ENCODE data around the gene CD300LG. TPM values are rescaled to one million over a fixed set of nuclear protein-coding genes. Genes with fewer than 3 reads are reported as not detected.

Gene CD300LG
- polyA plus RNA-seq, 1 experiment = not detected

- ChIA-PET POLR2A (no interaction called here), CTCF (interaction anchor here (0.6 to 3.0 kb wide), 5 partner anchors 11 to 134 kb away, joined by 3 to 15 read pairs (median 3); no protein-coding TSS in a partner anchor)
- DNase-seq (ENCODE audit: low read depth, low spot score) = peak; percentile 26
- Histone ChIP-seq H3K9me3 (ENCODE audit: control insufficient read depth, insufficient read depth, low read length) (no peaks in the 10 kb centered on the region; the same call in 1 of the 2 replicates), H3K4me3 (ENCODE audit: low read depth, low read length) (peak within 1 kb of the TSS; percentile 68), H3K27ac (ENCODE audit: low read depth, low read length) (peak within 1 kb of the TSS; percentile 21), H3K27me3 (ENCODE audit: control insufficient read depth, insufficient read depth, low read length) (peaks cover 42% of the 10 kb centered on the region)
- TF ChIP-seq CTCF (IDR thresholded peaks at IDR 0.05; ENCODE audit: low read depth, low read length) = peak; percentile 30
These were observed 60.5 kb downstream of the CD300LG start, which contains the start of gene MPP2 for GRCh38 chr17:43907425-43907981. Gene MPP2 (minus strand): TSS chr17:43907536. CDS start chr17:43904460, 3,076 bp downstream.

- Histone ChIP-seq H3K27ac (ENCODE audit: low read depth, low read length) (no peak overlapping the region), H3K27me3 (ENCODE audit: control insufficient read depth, insufficient read depth, low read length) (peaks cover 44% of the 10 kb centered on the region), H3K4me3 (ENCODE audit: low read depth, low read length) (no peak overlapping the region; the same call in none of the 2 replicates), H3K9me3 (ENCODE audit: control insufficient read depth, insufficient read depth, low read length) (no peaks in the 10 kb centered on the region; the same call in 1 of the 2 replicates)
- peak; percentile 18 for DNase-seq (ENCODE audit: low read depth, low spot score)
- ChIA-PET POLR2A (no interaction called here), CTCF (interaction anchor here (1.1 to 3.0 kb wide), 6 partner anchors 10 to 88 kb away, joined by 3 to 17 read pairs (median 8); no protein-coding TSS in a partner anchor)
- TF ChIP-seq CTCF (IDR thresholded peaks at IDR 0.05; ENCODE audit: low read depth, low read length) = no peak
These were observed 61.2 kb downstream of the CD300LG start for GRCh38 chr17:43907998-43908721.

- Histone ChIP-seq H3K4me3 (ENCODE audit: low read depth, low read length) (no peak overlapping the region), H3K9me3 (ENCODE audit: control insufficient read depth, insufficient read depth, low read length) (no peaks in the 10 kb centered on the region; the same call in 1 of the 2 replicates), H3K27ac (ENCODE audit: low read depth, low read length) (no peak overlapping the region), H3K27me3 (ENCODE audit: control insufficient read depth, insufficient read depth, low read length) (peaks cover 45% of the 10 kb centered on the region)
- ChIA-PET CTCF (interaction anchor here (0.5 to 3.0 kb wide), 19 partner anchors 8 to 979 kb away, joined by 3 to 17 read pairs (median 4); no protein-coding TSS in a partner anchor), POLR2A (no interaction called here)
- no peak for TF ChIP-seq CTCF (IDR thresholded peaks at IDR 0.05; ENCODE audit: low read depth, low read length)
- no peak for DNase-seq (ENCODE audit: low read depth, low spot score)
These were observed 62.7 kb downstream of the CD300LG start for GRCh38 chr17:43909537-43910231.

- Histone ChIP-seq H3K27me3 (ENCODE audit: control insufficient read depth, insufficient read depth, low read length) (peaks cover 48% of the 10 kb centered on the region), H3K9me3 (ENCODE audit: control insufficient read depth, insufficient read depth, low read length) (no peaks in the 10 kb centered on the region; the same call in 1 of the 2 replicates), H3K4me3 (ENCODE audit: low read depth, low read length) (no peak overlapping the region), H3K27ac (ENCODE audit: low read depth, low read length) (no peak overlapping the region)
- DNase-seq (ENCODE audit: low read depth, low spot score) = no peak
- ChIA-PET POLR2A (no interaction called here), CTCF (no interaction called here)
- no peak for TF ChIP-seq CTCF (IDR thresholded peaks at IDR 0.05; ENCODE audit: low read depth, low read length)
These were observed 64.9 kb downstream of the CD300LG start for GRCh38 chr17:43911904-43912303.

Measured in AG04450 (cell line).